Nephron (organoid): ENCODE measurements around the gene ARL14EP.

Experiments used
- H3K27ac Mint-ChIP-seq, 3 experiments: 2 replicates each; pipeline ENCODE4 v1.8.0; 2020; ENCODE audit warnings: mixed read lengths in 3 of 3, mild to moderate bottlenecking in 2 of 3, moderate library complexity in 1 of 3
- H3K27me3 Mint-ChIP-seq: 2 replicates; pipeline ENCODE4 v1.8.0; 2021; ENCODE audit warnings: low read depth, mild to moderate bottlenecking, moderate library complexity, mixed read lengths
- H3K36me3 Mint-ChIP-seq: 2 replicates; pipeline ENCODE4 v1.8.0; 2020; ENCODE audit warnings: low read depth, mixed read lengths
- H3K4me1 Mint-ChIP-seq: 2 replicates; pipeline ENCODE4 v1.8.0; 2020; ENCODE audit warnings: mixed read lengths
- H3K4me3 Mint-ChIP-seq, 3 experiments: 2 replicates each; pipeline ENCODE4 v1.8.0; 2020; ENCODE audit warnings: mild to moderate bottlenecking in 3 of 3, mixed read lengths in 3 of 3, moderate library complexity in 2 of 3
- H3K9me3 Mint-ChIP-seq: 2 replicates; pipeline ENCODE4 v1.8.0; 2020; ENCODE audit warnings: mixed read lengths
- CTCF ChIP-seq, 3 experiments: fragments of 200-600 bp; sonication (generic); IDR thresholded peaks; one replicate each; pipeline ENCODE4 v1.5.0; 2021; ENCODE audit warnings: antibody characterized with exemption in 3 of 3; ENCODE audit not compliant: unreplicated experiment in 3 of 3

ARL14EP gene

GRCh38 chr11:30284836-30285235 lies 38.1 kb upstream of the ARL14EP start:
- Mint-ChIP-seq H3K27ac (no peak overlapping the region), H3K4me3 (no peak overlapping the region), H3K27me3 (peaks cover 5% of the 10 kb centered on the region), H3K9me3 (no peaks in the 10 kb centered on the region), H3K36me3 (no peaks in the 10 kb centered on the region), H3K4me1 (no peaks in the 10 kb centered on the region)
- TF ChIP-seq CTCF (IDR thresholded peaks at IDR 0.05; ENCODE audit: unreplicated experiment in 3 of 3): no peak

GRCh38 chr11:30285416-30286121 lies 37.3 kb upstream of the ARL14EP start:
- H3K4me1 Mint-ChIP-seq: no peaks in the 10 kb centered on the region
- H3K4me3 Mint-ChIP-seq: no peak overlapping the region
- no peaks in the 10 kb centered on the region for H3K36me3 Mint-ChIP-seq
- no peaks in the 10 kb centered on the region for H3K9me3 Mint-ChIP-seq
- no peak for TF ChIP-seq CTCF (IDR thresholded peaks at IDR 0.05; ENCODE audit: unreplicated experiment in 3 of 3)
- peaks cover 5% of the 10 kb centered on the region for H3K27me3 Mint-ChIP-seq
- no peak overlapping the region for H3K27ac Mint-ChIP-seq

GRCh38 chr11:30291331-30291730 lies 31.6 kb upstream of the ARL14EP start:
- H3K4me1 Mint-ChIP-seq: no peaks in the 10 kb centered on the region
- no peak for TF ChIP-seq CTCF (IDR thresholded peaks at IDR 0.05; ENCODE audit: unreplicated experiment in 3 of 3)
- H3K9me3 Mint-ChIP-seq: no peaks in the 10 kb centered on the region
- H3K36me3 Mint-ChIP-seq: no peaks in the 10 kb centered on the region
- no peaks in the 10 kb centered on the region for H3K27me3 Mint-ChIP-seq
- H3K27ac Mint-ChIP-seq: no peak overlapping the region
- no peak overlapping the region for H3K4me3 Mint-ChIP-seq

- no peaks in the 10 kb centered on the region for H3K36me3 Mint-ChIP-seq
- H3K4me3 Mint-ChIP-seq: no peak overlapping the region
- no peak overlapping the region for H3K27ac Mint-ChIP-seq
- no peak for TF ChIP-seq CTCF (IDR thresholded peaks at IDR 0.05; ENCODE audit: unreplicated experiment in 3 of 3)
- H3K27me3 Mint-ChIP-seq: no peaks in the 10 kb centered on the region
- H3K4me1 Mint-ChIP-seq: no peaks in the 10 kb centered on the region
- no peaks in the 10 kb centered on the region for H3K9me3 Mint-ChIP-seq
Observed at GRCh38 chr11:30292545-30292944, 30.4 kb upstream of the ARL14EP start.

GRCh38 chr11:30295178-30295885 lies 27.6 kb upstream of the ARL14EP start:
- Mint-ChIP-seq H3K4me1 (no peaks in the 10 kb centered on the region), H3K27me3 (no peaks in the 10 kb centered on the region), H3K4me3 (no peak overlapping the region)

More at GRCh38 chr11:30295178-30295885, 27.6 kb upstream of the ARL14EP start:
- no peaks in the 10 kb centered on the region for H3K9me3 Mint-ChIP-seq
- no peaks in the 10 kb centered on the region for H3K36me3 Mint-ChIP-seq
- H3K27ac Mint-ChIP-seq: no peak overlapping the region
- TF ChIP-seq CTCF (IDR thresholded peaks at IDR 0.05; ENCODE audit: unreplicated experiment in 3 of 3): no peak
